Measurements from ENCODE around the gene FOXD4L6.
"Not testable (repeated sequence)": the region's sequence is repeated elsewhere in the genome, so short reads cannot be mapped to it uniquely, and the experiment has no call there.

The FOXD4L6 gene

GRCh38 chr9:41128581-41128980 is at the start of gene FOXD4L6:
TSS of gene FOXD4L6 (minus strand) at chr9:41128681. CDS start at chr9:41128383, 298 bp downstream.
- DNase-seq (ENCODE audit: low read depth); H3K4me3 ChIP-seq (ENCODE audit: low read depth, low read length); in situ Hi-C loops (cut with HindIII; ENCODE audit: low sequenced_read_pairs): not testable (repeated sequence)

- H3K4me3 ChIP-seq (ENCODE audit: low read depth, low read length); DNase-seq (ENCODE audit: low read depth); in situ Hi-C loops (cut with HindIII; ENCODE audit: low sequenced_read_pairs): not testable (repeated sequence)
Observed at GRCh38 chr9:41174994-41175393, 46.5 kb upstream of the FOXD4L6 start.

GRCh38 chr9:41150116-41150515 is 21.6 kb upstream of the FOXD4L6 start:
- DNase-seq (ENCODE audit: low read depth); in situ Hi-C loops (cut with HindIII; ENCODE audit: low sequenced_read_pairs); H3K4me3 ChIP-seq (ENCODE audit: low read depth, low read length): not testable (repeated sequence)

GRCh38 chr9:41141878-41142277 is 13.4 kb upstream of the FOXD4L6 start:
- H3K4me3 ChIP-seq (ENCODE audit: low read depth, low read length); in situ Hi-C loops (cut with HindIII; ENCODE audit: low sequenced_read_pairs); DNase-seq (ENCODE audit: low read depth): not testable (repeated sequence)

- H3K4me3 ChIP-seq (ENCODE audit: low read depth, low read length); DNase-seq (ENCODE audit: low read depth); in situ Hi-C loops (cut with HindIII; ENCODE audit: low sequenced_read_pairs): not testable (repeated sequence)
Observed at GRCh38 chr9:41126746-41127446, 1.6 kb downstream of the FOXD4L6 start.

GRCh38 chr9:41125936-41126335 is 2.5 kb downstream of the FOXD4L6 start:
- in situ Hi-C loops (cut with HindIII; ENCODE audit: low sequenced_read_pairs); DNase-seq (ENCODE audit: low read depth); H3K4me3 ChIP-seq (ENCODE audit: low read depth, low read length): not testable (repeated sequence)

- in situ Hi-C loops (cut with HindIII; ENCODE audit: low sequenced_read_pairs); H3K4me3 ChIP-seq (ENCODE audit: low read depth, low read length); DNase-seq (ENCODE audit: low read depth): not testable (repeated sequence)
Observed at GRCh38 chr9:41125109-41125658, 3.3 kb downstream of the FOXD4L6 start.

- DNase-seq (ENCODE audit: low read depth); in situ Hi-C loops (cut with HindIII; ENCODE audit: low sequenced_read_pairs); H3K4me3 ChIP-seq (ENCODE audit: low read depth, low read length): not testable (repeated sequence)
Observed at GRCh38 chr9:41124250-41125108, 4.0 kb downstream of the FOXD4L6 start.

GRCh38 chr9:41123812-41124211 is 4.7 kb downstream of the FOXD4L6 start:
- DNase-seq (ENCODE audit: low read depth); H3K4me3 ChIP-seq (ENCODE audit: low read depth, low read length); in situ Hi-C loops (cut with HindIII; ENCODE audit: low sequenced_read_pairs): not testable (repeated sequence)

GRCh38 chr9:41123396-41123795 is 5.1 kb downstream of the FOXD4L6 start:
- H3K4me3 ChIP-seq (ENCODE audit: low read depth, low read length); DNase-seq (ENCODE audit: low read depth); in situ Hi-C loops (cut with HindIII; ENCODE audit: low sequenced_read_pairs): not testable (repeated sequence)

- DNase-seq (ENCODE audit: low read depth); H3K4me3 ChIP-seq (ENCODE audit: low read depth, low read length); in situ Hi-C loops (cut with HindIII; ENCODE audit: low sequenced_read_pairs): not testable (repeated sequence)
Observed at GRCh38 chr9:41120696-41121095, 7.8 kb downstream of the FOXD4L6 start.

GRCh38 chr9:41119719-41120118 is 8.8 kb downstream of the FOXD4L6 start:
- H3K4me3 ChIP-seq (ENCODE audit: low read depth, low read length); DNase-seq (ENCODE audit: low read depth); in situ Hi-C loops (cut with HindIII; ENCODE audit: low sequenced_read_pairs): not testable (repeated sequence)

GRCh38 chr9:41119311-41119710 is 9.2 kb downstream of the FOXD4L6 start:
- in situ Hi-C loops (cut with HindIII; ENCODE audit: low sequenced_read_pairs); H3K4me3 ChIP-seq (ENCODE audit: low read depth, low read length); DNase-seq (ENCODE audit: low read depth): not testable (repeated sequence)

- DNase-seq (ENCODE audit: low read depth); in situ Hi-C loops (cut with HindIII; ENCODE audit: low sequenced_read_pairs); H3K4me3 ChIP-seq (ENCODE audit: low read depth, low read length): not testable (repeated sequence)
Observed at GRCh38 chr9:41113348-41113747, 15.1 kb downstream of the FOXD4L6 start.

GRCh38 chr9:41111414-41111813 is 17.1 kb downstream of the FOXD4L6 start:
- in situ Hi-C loops (cut with HindIII; ENCODE audit: low sequenced_read_pairs); DNase-seq (ENCODE audit: low read depth); H3K4me3 ChIP-seq (ENCODE audit: low read depth, low read length): not testable (repeated sequence)

- in situ Hi-C loops (cut with HindIII; ENCODE audit: low sequenced_read_pairs); H3K4me3 ChIP-seq (ENCODE audit: low read depth, low read length); DNase-seq (ENCODE audit: low read depth): not testable (repeated sequence)
Observed at GRCh38 chr9:41110913-41111312, 17.6 kb downstream of the FOXD4L6 start.

- DNase-seq (ENCODE audit: low read depth); H3K4me3 ChIP-seq (ENCODE audit: low read depth, low read length); in situ Hi-C loops (cut with HindIII; ENCODE audit: low sequenced_read_pairs): not testable (repeated sequence)
Observed at GRCh38 chr9:41109253-41109652, 19.2 kb downstream of the FOXD4L6 start.

GRCh38 chr9:41108816-41109215 is 19.7 kb downstream of the FOXD4L6 start:
- H3K4me3 ChIP-seq (ENCODE audit: low read depth, low read length); DNase-seq (ENCODE audit: low read depth); in situ Hi-C loops (cut with HindIII; ENCODE audit: low sequenced_read_pairs): not testable (repeated sequence)

Measured in astrocyte of the cerebellum (primary cell).